K562 (cell line): ENCODE measurements around the gene SCARB2. TPM values are rescaled to one million over a fixed set of nuclear protein-coding genes. Genes with fewer than 3 reads are reported as not detected.

ENCODE experiments used
- BDP1 ChIP-seq: IDR thresholded peaks from 3 replicates; pipeline ENCODE4 v1.6.1; 2011; ENCODE audit not compliant: insufficient read length, insufficient read depth
- CSDE1 ChIP-seq, 2 experiments: fragments of 450-650 bp; IDR thresholded peaks; 2 replicates each; pipeline ENCODE4 v1.6.1; 2016; ENCODE audit warnings: mild to moderate bottlenecking in 1 of 2
- HMGN3 ChIP-seq: IDR thresholded peaks from 2 replicates; pipeline ENCODE4 v1.6.1; 2011; ENCODE audit warnings: borderline replicate concordance, low read depth, mild to moderate bottlenecking, mixed read lengths, low read length; ENCODE audit not compliant: insufficient read length; ENCODE audit errors: extremely low read depth
- HSF4 ChIP-seq: fragments of 250-450 bp; sonication (Bioruptor Pico); IDR thresholded peaks from 2 replicates; pipeline ENCODE4 v2.1.2; 2022; ENCODE audit warnings: mild to moderate bottlenecking, moderate library complexity, borderline replicate concordance
- ILK ChIP-seq: fragments of 450-650 bp; IDR thresholded peaks from 2 replicates; pipeline ENCODE4 v1.6.1; 2016; ENCODE audit warnings: missing genetic modification characterization, low read depth, mild to moderate bottlenecking, missing compliant biosample characterization, moderate library complexity, borderline replicate concordance
- KLF6 ChIP-seq: fragments of 250-450 bp; sonication (Bioruptor Pico); IDR thresholded peaks from 2 replicates; pipeline ENCODE4 v1.4.0; 2020; ENCODE audit warnings: mild to moderate bottlenecking, moderate library complexity, borderline replicate concordance
- LARP7 ChIP-seq: fragments of 450-650 bp; IDR thresholded peaks from 2 replicates; pipeline ENCODE4 v1.6.1; 2016
- MTA1 ChIP-seq: fragments of 450-650 bp; IDR thresholded peaks from 2 replicates; pipeline ENCODE4 v1.6.1; 2017; ENCODE audit warnings: borderline replicate concordance
- RREB1 ChIP-seq: fragments of 250-450 bp; sonication (Bioruptor Pico); IDR thresholded peaks from 2 replicates; pipeline ENCODE4 v1.4.0; 2020
- SMARCE1 ChIP-seq: fragments of 450-650 bp; IDR thresholded peaks from 2 replicates; pipeline ENCODE4 v1.7.1; 2016; ENCODE audit warnings: mild to moderate bottlenecking
- TAF15 ChIP-seq: fragments of 200-400 bp; formaldehyde crosslinking; IDR thresholded peaks from 2 replicates; pipeline ENCODE4 v1.6.1; 2017; ENCODE audit warnings: mild to moderate bottlenecking, low read depth, low read length, moderate library complexity
- ZEB2 ChIP-seq: fragments of 450-650 bp; IDR thresholded peaks from 2 replicates; pipeline ENCODE4 v1.6.1; 2016
- ZFP36 ChIP-seq: fragments of 150-350 bp; IDR thresholded peaks from 2 replicates; pipeline ENCODE4 v1.6.1; 2018; ENCODE audit warnings: low read length, low read depth; ENCODE audit not compliant: partially characterized antibody
- ZNF431 ChIP-seq: sonication (generic); formaldehyde crosslinking; IDR thresholded peaks from 2 replicates; pipeline ENCODE4 v1.8.0; 2022; ENCODE audit warnings: mild to moderate bottlenecking, missing genetic modification reagents
- ZNF436 ChIP-seq: fragments of 250-450, 450-650 bp; sonication (Bioruptor Pico); formaldehyde crosslinking; IDR thresholded peaks from 2 replicates; pipeline ENCODE4 v1.7.0; 2020; ENCODE audit warnings: mild to moderate bottlenecking
- ZNF444 ChIP-seq: fragments of 250-450 bp; sonication (Bioruptor Pico); IDR thresholded peaks from 2 replicates; pipeline ENCODE4 v1.4.0; 2020; ENCODE audit warnings: mild to moderate bottlenecking, moderate library complexity
- ZNF766 ChIP-seq: fragments of 200-800 bp; sonication (Bioruptor generic); conservative IDR thresholded peaks from 2 replicates; pipeline ENCODE4 v1.6.1; 2016; ENCODE audit warnings: missing genetic modification characterization, missing compliant biosample characterization
- polyA plus RNA-seq, 8 experiments: library from polyadenylated mRNA; depleted of rRNA in 4 of 8; stranded (reverse) in 5 of 8; unstranded in 3 of 8; fragments of >200 nt; fragmentation: Nextera tagmentation in 2 of 8; fragmentation: Illumina TruSeq in 1 of 8; extraction: Ambion mirVana in 2 of 8; extraction: Trizol in 1 of 8; gene quantifications; 2 replicates each; pipeline versions ENCODE4 v1.2.1 to v1.2.3, GENCODE V29; 2011 to 2014; ENCODE audit warnings: inconsistent platforms in 1 of 8, missing spikeins in 1 of 8
- total RNA-seq, 7 experiments: library from RNA; depleted of rRNA in 6 of 7; stranded (reverse); fragments of >200 nt in 6 of 7; fragmentation: Illumina TruSeq in 2 of 7; extraction: Trizol in 2 of 7; gene quantifications; 2 replicates each; pipeline versions ENCODE4 v1.2.1 to v1.2.3, GENCODE V29; 2011 to 2021; ENCODE audit warnings: low replicate concordance in 1 of 7
- TF ChIP-seq, protein P1 (sequence below), 2 experiments: fragments of 150-350 bp in 1 of 2; IDR thresholded peaks; 2 replicates each; pipeline ENCODE4 v1.6.1; 2012 to 2016; ENCODE audit warnings: low read depth in 2 of 2, low read length in 2 of 2, mild to moderate bottlenecking in 1 of 2, moderate library complexity in 1 of 2

The SCARB2 gene
- total and polyA plus RNA-seq, 9 of the 15 experiments (the other 6 are each of a cell fraction or from before 2014, with no cell fraction given): 6.1 to 25.8 (median 17.8) TPM

- no peak for TF ChIP-seq KLF6 (CRISPR knock-in tag)
- no peak for TF ChIP-seq ZEB2
- TF ChIP-seq LARP7: no peak
- TF ChIP-seq ILK: no peak
- TF ChIP-seq RREB1 (CRISPR knock-in tag): no peak
- no peak for TF ChIP-seq BDP1
- TF ChIP-seq ZNF444 (CRISPR knock-in tag): no peak
- no peak for TF ChIP-seq MTA1
- no peak for TF ChIP-seq ZNF436
- no peak for TF ChIP-seq SMARCE1
- peak; percentile 90 for TF ChIP-seq HMGN3
- peak; percentile 58; the same call in 1 of the 2 replicates for TF ChIP-seq ZNF766 (CRISPR knock-in tag)
- TF ChIP-seq ZFP36: no peak
- no peak for TF ChIP-seq ZNF431 (CRISPR knock-in tag)
- no peak for TF ChIP-seq HSF4
- no peak for TF ChIP-seq TAF15
- TF ChIP-seq, protein P1, sequence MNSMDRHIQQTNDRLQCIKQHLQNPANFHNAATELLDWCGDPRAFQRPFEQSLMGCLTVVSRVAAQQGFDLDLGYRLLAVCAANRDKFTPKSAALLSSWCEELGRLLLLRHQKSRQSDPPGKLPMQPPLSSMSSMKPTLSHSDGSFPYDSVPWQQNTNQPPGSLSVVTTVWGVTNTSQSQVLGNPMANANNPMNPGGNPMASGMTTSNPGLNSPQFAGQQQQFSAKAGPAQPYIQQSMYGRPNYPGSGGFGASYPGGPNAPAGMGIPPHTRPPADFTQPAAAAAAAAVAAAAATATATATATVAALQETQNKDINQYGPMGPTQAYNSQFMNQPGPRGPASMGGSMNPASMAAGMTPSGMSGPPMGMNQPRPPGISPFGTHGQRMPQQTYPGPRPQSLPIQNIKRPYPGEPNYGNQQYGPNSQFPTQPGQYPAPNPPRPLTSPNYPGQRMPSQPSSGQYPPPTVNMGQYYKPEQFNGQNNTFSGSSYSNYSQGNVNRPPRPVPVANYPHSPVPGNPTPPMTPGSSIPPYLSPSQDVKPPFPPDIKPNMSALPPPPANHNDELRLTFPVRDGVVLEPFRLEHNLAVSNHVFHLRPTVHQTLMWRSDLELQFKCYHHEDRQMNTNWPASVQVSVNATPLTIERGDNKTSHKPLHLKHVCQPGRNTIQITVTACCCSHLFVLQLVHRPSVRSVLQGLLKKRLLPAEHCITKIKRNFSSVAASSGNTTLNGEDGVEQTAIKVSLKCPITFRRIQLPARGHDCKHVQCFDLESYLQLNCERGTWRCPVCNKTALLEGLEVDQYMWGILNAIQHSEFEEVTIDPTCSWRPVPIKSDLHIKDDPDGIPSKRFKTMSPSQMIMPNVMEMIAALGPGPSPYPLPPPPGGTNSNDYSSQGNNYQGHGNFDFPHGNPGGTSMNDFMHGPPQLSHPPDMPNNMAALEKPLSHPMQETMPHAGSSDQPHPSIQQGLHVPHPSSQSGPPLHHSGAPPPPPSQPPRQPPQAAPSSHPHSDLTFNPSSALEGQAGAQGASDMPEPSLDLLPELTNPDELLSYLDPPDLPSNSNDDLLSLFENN (IDR thresholded peaks at IDR 0.05; ENCODE audit: low read depth in 2 of 2, low read length in 2 of 2): 0 out of 4 replicates have a peak, but pooled peaks of 1 of the 2 experiments have one; percentile 12
- TF ChIP-seq CSDE1 (IDR thresholded peaks at IDR 0.05): no peak
Observed at GRCh38 chr4:76213415-76214176, at the start of gene SCARB2 (continued).
